Activated B cell treated with CpG ODN at 0.5 μM for 24 hours (primary cell): Measurements from ENCODE around the gene DNAJC5. TPM values are rescaled to one million over a fixed set of nuclear protein-coding genes. Genes with fewer than 3 reads are reported as not detected.

Experiments used
- ATAC-seq: fragments of 200-7000 bp; cut with Tn5 transposase; one replicate; pipeline ENCODE4 v1.10.0; 2021; ENCODE audit warnings: low read depth, mild to moderate bottlenecking, moderate library complexity
- CTCF ChIA-PET: fragments of 350-600 bp; sonication (Branson Sonifier 250); formaldehyde crosslinking; loops from one replicate; lab custom pipeline; 2021; ENCODE audit warnings: antibody characterized with exemption; lab: Charles Lee
- POLR2A ChIA-PET: fragments of 350-600 bp; sonication (Branson Sonifier 250); formaldehyde crosslinking; loops from one replicate; lab custom pipeline; 2021; ENCODE audit warnings: antibody characterized with exemption; lab: Charles Lee
- DNase-seq: peaks from one replicate; pipeline ENCODE4 v3.0.0; 2022
- H3K27ac Mint-ChIP-seq: one replicate; pipeline ENCODE4 v1.8.0; 2020; ENCODE audit warnings: mixed read lengths
- H3K27me3 Mint-ChIP-seq: one replicate; pipeline ENCODE4 v1.8.0; 2021; ENCODE audit warnings: mixed read lengths
- H3K36me3 Mint-ChIP-seq: one replicate; pipeline ENCODE4 v1.8.0; 2021; ENCODE audit warnings: low read depth, mixed read lengths
- H3K4me1 Mint-ChIP-seq: one replicate; pipeline ENCODE4 v1.8.0; 2021; ENCODE audit warnings: mixed read lengths
- H3K4me3 Mint-ChIP-seq: one replicate; pipeline ENCODE4 v1.8.0; 2020; ENCODE audit warnings: mild to moderate bottlenecking, mixed read lengths
- H3K9me3 Mint-ChIP-seq: one replicate; pipeline ENCODE4 v1.8.0; 2020; ENCODE audit warnings: mixed read lengths
- intact Hi-C: fragments of 100-400 bp; cut with micrococcal nuclease; formaldehyde crosslinking; loops from one replicate; pipeline ENCODE4 v1.15.1; 2024
- total RNA-seq: library from RNA; stranded (reverse); gene quantifications from 2 replicates; pipeline ENCODE4 v1.2.3, GENCODE V29; 2022
- TF ChIP-seq, protein P1 (sequence below): fragments of 200-600 bp; IDR thresholded peaks from one replicate; pipeline ENCODE4 v1.8.0; 2022; ENCODE audit warnings: antibody characterized with exemption, mild to moderate bottlenecking

Gene DNAJC5
- total RNA-seq, 1 donor from 2014 or later = 28.6 TPM

- no peak overlapping the region for H3K27ac Mint-ChIP-seq
- H3K4me1 Mint-ChIP-seq = peaks cover 5% of the 10 kb centered on the region
- TF ChIP-seq, protein P1, sequence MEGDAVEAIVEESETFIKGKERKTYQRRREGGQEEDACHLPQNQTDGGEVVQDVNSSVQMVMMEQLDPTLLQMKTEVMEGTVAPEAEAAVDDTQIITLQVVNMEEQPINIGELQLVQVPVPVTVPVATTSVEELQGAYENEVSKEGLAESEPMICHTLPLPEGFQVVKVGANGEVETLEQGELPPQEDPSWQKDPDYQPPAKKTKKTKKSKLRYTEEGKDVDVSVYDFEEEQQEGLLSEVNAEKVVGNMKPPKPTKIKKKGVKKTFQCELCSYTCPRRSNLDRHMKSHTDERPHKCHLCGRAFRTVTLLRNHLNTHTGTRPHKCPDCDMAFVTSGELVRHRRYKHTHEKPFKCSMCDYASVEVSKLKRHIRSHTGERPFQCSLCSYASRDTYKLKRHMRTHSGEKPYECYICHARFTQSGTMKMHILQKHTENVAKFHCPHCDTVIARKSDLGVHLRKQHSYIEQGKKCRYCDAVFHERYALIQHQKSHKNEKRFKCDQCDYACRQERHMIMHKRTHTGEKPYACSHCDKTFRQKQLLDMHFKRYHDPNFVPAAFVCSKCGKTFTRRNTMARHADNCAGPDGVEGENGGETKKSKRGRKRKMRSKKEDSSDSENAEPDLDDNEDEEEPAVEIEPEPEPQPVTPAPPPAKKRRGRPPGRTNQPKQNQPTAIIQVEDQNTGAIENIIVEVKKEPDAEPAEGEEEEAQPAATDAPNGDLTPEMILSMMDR = no peak
- no peak overlapping the region for H3K4me3 Mint-ChIP-seq
- H3K9me3 Mint-ChIP-seq = no peaks in the 10 kb centered on the region
- peaks cover 20% of the 10 kb centered on the region for H3K36me3 Mint-ChIP-seq
- CTCF ChIA-PET = no interaction called here
- no peak for DNase-seq
- POLR2A ChIA-PET = no interaction called here
- ATAC-seq = no peak
- intact Hi-C loops = no loop called here
- H3K27me3 Mint-ChIP-seq = no peaks in the 10 kb centered on the region
These were observed 67.8 kb downstream of the DNAJC5 start for GRCh38 chr20:63962426-63963347.

- Mint-ChIP-seq H3K36me3 (peaks cover 20% of the 10 kb centered on the region), H3K27me3 (no peaks in the 10 kb centered on the region), H3K4me1 (peaks cover 3% of the 10 kb centered on the region), H3K27ac (no peak overlapping the region), H3K9me3 (no peaks in the 10 kb centered on the region), H3K4me3 (no peak overlapping the region)
- ATAC-seq (no peak), DNase-seq (no peak)
- ChIA-PET CTCF (interaction anchor here (1.4 kb wide), 1 partner anchor 17 kb away, joined by 3 read pairs; the partner anchor contains the start of gene PRPF6), POLR2A (no interaction called here)
- TF ChIP-seq, protein P1 = no peak
- intact Hi-C loops = no loop called here
These were observed 68.4 kb downstream of the DNAJC5 start for GRCh38 chr20:63963348-63963741.

DNA sequence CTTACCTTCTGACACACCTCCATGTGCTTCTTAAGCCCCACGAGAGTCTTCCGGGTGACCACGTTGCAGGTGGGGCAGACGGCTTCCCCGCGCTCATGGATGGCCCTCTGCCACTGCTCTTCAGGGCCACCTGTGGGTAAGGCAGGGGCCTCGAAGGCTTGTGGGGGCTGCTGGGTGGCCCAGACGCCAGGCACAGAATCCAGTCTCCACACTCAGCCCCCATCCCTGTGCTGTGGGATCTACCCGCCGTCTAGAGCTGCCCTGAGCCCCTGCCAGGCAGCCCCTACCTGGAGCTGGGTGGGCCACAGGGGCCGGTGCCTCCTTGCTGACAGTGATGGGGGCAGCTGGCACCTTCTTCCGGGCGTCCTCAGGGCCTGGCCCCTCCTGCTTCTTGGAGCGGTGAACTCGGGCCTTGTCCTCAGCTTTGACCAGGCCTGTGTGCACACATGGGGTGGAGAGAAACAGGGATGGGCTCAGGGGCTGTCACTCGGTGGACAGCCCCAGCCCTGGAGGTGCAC, 68.9 kb downstream of the DNAJC5 start:
- H3K4me3 Mint-ChIP-seq = no peak overlapping the region
- no peak for DNase-seq
- TF ChIP-seq, protein P1 = no peak
- intact Hi-C loops = no loop called here
- CTCF ChIA-PET = interaction anchor here (1.4 kb wide), 1 partner anchor 17 kb away, joined by 3 read pairs; the partner anchor contains the start of gene PRPF6
- H3K9me3 Mint-ChIP-seq = no peaks in the 10 kb centered on the region
- H3K27me3 Mint-ChIP-seq = no peaks in the 10 kb centered on the region
- no peak overlapping the region for H3K27ac Mint-ChIP-seq
- peaks cover 8% of the 10 kb centered on the region for H3K4me1 Mint-ChIP-seq
- POLR2A ChIA-PET = no interaction called here
- H3K36me3 Mint-ChIP-seq = peaks cover 20% of the 10 kb centered on the region
- ATAC-seq = no peak

DNA sequence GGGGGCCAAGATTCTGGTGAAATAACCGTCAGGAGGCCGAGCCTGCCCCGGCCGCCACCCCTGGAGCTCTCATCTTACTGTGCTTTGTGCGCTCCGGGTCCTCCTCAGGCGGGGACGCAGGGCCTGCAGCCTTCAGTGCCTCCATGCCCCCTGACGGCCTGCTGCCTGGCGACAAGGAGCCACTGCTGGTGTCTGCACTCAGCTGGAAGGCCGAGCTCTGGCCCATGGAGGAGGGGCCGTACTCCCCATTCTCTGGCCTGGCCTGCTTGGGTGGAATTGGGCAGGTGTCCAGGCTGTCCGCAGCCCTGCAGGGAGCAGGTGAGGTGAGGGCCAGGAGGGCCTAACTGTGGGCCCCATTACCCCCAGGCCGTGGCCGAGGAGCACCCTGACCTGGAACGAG, 69.5 kb downstream of the DNAJC5 start:
- no peak overlapping the region for H3K27ac Mint-ChIP-seq
- CTCF ChIA-PET = interaction anchor here (1.4 kb wide), 1 partner anchor 16 kb away, joined by 3 read pairs; the partner anchor contains the start of gene PRPF6
- intact Hi-C loops = no loop called here
- no peak for ATAC-seq
- H3K4me1 Mint-ChIP-seq = peaks cover 10% of the 10 kb centered on the region
- H3K9me3 Mint-ChIP-seq = no peaks in the 10 kb centered on the region
- H3K27me3 Mint-ChIP-seq = no peaks in the 10 kb centered on the region
- no peak for DNase-seq
- no peak overlapping the region for H3K4me3 Mint-ChIP-seq
- TF ChIP-seq, protein P1 = no peak
- POLR2A ChIA-PET = no interaction called here
- peaks cover 20% of the 10 kb centered on the region for H3K36me3 Mint-ChIP-seq
